ENCODE data around the gene RNF151. TPM values are rescaled to one million over a fixed set of nuclear protein-coding genes. Genes with fewer than 3 reads are reported as not detected.

RNF151 gene
- polyA plus RNA-seq, 1 donor from 2014 or later = not detected

DNA sequence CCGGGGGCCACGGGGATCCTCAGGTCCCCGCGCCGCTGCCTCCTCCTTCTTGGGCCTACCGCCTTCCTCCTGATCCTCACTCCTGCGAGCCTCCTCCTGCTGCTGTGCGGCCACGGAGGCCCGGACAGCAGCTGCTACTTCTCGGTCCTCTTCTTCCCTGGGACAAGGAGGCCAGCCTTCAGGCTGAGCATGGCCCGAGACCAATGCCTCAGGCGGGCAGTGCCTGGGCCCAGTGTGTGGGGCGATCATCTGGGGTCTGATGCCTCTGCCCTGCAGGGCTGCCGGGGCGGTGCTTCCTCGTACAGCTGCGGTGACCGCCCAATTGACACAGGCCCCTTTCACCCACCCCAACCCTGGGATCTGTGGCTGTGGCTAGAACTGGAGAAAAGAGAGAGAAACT is 34.4 kb downstream of the RNF151 start:
- H3K9ac ChIP-seq (ENCODE audit: low read length) = no peak overlapping the region
- H3K4me3 ChIP-seq (ENCODE audit: low read length) = no peak overlapping the region
- no peak overlapping the region for H3K27ac ChIP-seq (ENCODE audit: low read length)
- no peaks in the 10 kb centered on the region for H3K27me3 ChIP-seq (ENCODE audit: insufficient read depth, low read depth, low read length)
- peaks cover 7% of the 10 kb centered on the region for H3K79me2 ChIP-seq (replicated peaks; ENCODE audit: insufficient read depth, low read length)
- no peaks in the 10 kb centered on the region for H3F3A ChIP-seq (ENCODE audit: insufficient read depth, low read length, poor library complexity, severe bottlenecking)
- no peaks in the 10 kb centered on the region for H4K20me1 ChIP-seq (ENCODE audit: insufficient read depth)
- H3K4me2 ChIP-seq (ENCODE audit: low read length) = no peak overlapping the region
- no peak overlapping the region for H2AFZ ChIP-seq (ENCODE audit: low read depth, low read length)
- no peaks in the 10 kb centered on the region for H3K9me2 ChIP-seq (ENCODE audit: insufficient read depth, low read length)
- no peaks in the 10 kb centered on the region for H3K36me3 ChIP-seq (ENCODE audit: insufficient read depth, low read length)
- H3K9me3 ChIP-seq (ENCODE audit: low read length) = no peaks in the 10 kb centered on the region
- TF ChIP-seq, protein P1, sequence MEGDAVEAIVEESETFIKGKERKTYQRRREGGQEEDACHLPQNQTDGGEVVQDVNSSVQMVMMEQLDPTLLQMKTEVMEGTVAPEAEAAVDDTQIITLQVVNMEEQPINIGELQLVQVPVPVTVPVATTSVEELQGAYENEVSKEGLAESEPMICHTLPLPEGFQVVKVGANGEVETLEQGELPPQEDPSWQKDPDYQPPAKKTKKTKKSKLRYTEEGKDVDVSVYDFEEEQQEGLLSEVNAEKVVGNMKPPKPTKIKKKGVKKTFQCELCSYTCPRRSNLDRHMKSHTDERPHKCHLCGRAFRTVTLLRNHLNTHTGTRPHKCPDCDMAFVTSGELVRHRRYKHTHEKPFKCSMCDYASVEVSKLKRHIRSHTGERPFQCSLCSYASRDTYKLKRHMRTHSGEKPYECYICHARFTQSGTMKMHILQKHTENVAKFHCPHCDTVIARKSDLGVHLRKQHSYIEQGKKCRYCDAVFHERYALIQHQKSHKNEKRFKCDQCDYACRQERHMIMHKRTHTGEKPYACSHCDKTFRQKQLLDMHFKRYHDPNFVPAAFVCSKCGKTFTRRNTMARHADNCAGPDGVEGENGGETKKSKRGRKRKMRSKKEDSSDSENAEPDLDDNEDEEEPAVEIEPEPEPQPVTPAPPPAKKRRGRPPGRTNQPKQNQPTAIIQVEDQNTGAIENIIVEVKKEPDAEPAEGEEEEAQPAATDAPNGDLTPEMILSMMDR (IDR thresholded peaks at IDR 0.05; ENCODE audit: poor library complexity, severe bottlenecking) = no peak
- TF ChIP-seq EP300 (conservative IDR thresholded peaks at IDR 0.05; ENCODE audit: poor library complexity, severe bottlenecking) (no peak), POLR2AphosphoS5 (IDR thresholded peaks at IDR 0.05) (no peak), TAF1 (IDR thresholded peaks at IDR 0.05; ENCODE audit: low read depth) (no peak)

DNA sequence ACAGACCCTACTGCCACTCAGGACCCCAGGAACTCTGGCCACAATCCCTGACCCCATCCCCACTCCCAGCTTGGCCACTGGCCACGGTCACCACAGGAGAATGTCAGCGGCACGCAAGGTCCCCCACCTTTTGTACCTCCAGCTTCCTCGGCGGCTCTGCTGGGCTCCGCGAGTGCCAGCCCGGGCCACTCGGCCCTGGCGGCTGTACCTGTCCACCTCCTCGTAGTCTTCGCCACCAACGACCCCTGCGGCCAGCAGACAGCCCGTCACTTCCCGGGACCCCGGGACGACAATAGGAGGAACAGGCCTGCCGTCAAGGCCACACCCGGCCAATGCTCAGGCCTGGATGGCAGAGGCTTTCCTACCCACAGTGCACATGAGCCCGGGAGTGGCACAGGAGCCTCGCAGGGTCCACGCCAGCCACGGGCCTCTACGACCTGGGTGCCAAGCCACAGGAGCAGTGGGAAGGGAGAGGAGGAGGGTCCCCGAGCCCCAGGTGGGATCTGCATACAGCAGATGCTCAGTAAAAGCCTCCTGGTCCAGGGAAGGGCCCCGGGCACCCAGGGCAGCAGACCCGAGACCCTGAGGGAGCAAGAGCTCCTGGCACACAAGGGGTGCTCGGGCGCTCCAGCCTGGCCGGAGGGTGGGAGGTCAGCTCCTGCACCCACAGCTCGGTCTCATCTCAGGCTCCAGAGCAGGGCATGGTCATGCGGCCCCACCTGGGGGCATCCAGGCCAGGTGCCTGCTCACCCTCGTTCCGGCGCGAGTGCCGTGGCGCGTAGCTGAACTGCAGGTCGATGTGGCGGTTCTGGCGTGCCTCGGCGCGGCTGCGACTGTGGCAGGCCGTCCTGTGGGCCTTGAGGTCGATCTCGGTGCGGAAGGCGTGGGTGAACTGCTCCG is 35.0 kb downstream of the RNF151 start:
- TF ChIP-seq, protein P2, sequence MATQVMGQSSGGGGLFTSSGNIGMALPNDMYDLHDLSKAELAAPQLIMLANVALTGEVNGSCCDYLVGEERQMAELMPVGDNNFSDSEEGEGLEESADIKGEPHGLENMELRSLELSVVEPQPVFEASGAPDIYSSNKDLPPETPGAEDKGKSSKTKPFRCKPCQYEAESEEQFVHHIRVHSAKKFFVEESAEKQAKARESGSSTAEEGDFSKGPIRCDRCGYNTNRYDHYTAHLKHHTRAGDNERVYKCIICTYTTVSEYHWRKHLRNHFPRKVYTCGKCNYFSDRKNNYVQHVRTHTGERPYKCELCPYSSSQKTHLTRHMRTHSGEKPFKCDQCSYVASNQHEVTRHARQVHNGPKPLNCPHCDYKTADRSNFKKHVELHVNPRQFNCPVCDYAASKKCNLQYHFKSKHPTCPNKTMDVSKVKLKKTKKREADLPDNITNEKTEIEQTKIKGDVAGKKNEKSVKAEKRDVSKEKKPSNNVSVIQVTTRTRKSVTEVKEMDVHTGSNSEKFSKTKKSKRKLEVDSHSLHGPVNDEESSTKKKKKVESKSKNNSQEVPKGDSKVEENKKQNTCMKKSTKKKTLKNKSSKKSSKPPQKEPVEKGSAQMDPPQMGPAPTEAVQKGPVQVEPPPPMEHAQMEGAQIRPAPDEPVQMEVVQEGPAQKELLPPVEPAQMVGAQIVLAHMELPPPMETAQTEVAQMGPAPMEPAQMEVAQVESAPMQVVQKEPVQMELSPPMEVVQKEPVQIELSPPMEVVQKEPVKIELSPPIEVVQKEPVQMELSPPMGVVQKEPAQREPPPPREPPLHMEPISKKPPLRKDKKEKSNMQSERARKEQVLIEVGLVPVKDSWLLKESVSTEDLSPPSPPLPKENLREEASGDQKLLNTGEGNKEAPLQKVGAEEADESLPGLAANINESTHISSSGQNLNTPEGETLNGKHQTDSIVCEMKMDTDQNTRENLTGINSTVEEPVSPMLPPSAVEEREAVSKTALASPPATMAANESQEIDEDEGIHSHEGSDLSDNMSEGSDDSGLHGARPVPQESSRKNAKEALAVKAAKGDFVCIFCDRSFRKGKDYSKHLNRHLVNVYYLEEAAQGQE (IDR thresholded peaks at IDR 0.05; ENCODE audit: borderline replicate concordance) = no peak
- TF ChIP-seq, protein P1 (IDR thresholded peaks at IDR 0.05; ENCODE audit: poor library complexity, severe bottlenecking) = no peak
- TF ChIP-seq EZH2 (IDR thresholded peaks at IDR 0.05; ENCODE audit: borderline replicate concordance, insufficient read depth, low read length, poor library complexity, severe bottlenecking) (no peak), POLR2AphosphoS5 (IDR thresholded peaks at IDR 0.05) (no peak), MXI1 (conservative IDR thresholded peaks at IDR 0.05; ENCODE audit: poor library complexity, severe bottlenecking) (no peak), SMC3 (conservative IDR thresholded peaks at IDR 0.05; ENCODE audit: poor library complexity) (no peak), EP300 (conservative IDR thresholded peaks at IDR 0.05; ENCODE audit: poor library complexity, severe bottlenecking) (no peak), TAF1 (IDR thresholded peaks at IDR 0.05; ENCODE audit: low read depth) (no peak), RAD21 (conservative IDR thresholded peaks at IDR 0.05) (no peak)
- Histone ChIP-seq H3K4me3 (ENCODE audit: low read length) (no peak overlapping the region), H3K79me2 (replicated peaks; ENCODE audit: insufficient read depth, low read length) (peaks cover 13% of the 10 kb centered on the region), H3K27me3 (ENCODE audit: insufficient read depth, low read depth, low read length) (no peaks in the 10 kb centered on the region), H2AFZ (ENCODE audit: low read depth, low read length) (no peak overlapping the region), H3K9me3 (ENCODE audit: low read length) (no peaks in the 10 kb centered on the region), H3K9me2 (ENCODE audit: insufficient read depth, low read length) (no peaks in the 10 kb centered on the region), H3F3A (ENCODE audit: insufficient read depth, low read length, poor library complexity, severe bottlenecking) (no peaks in the 10 kb centered on the region), H3K9ac (ENCODE audit: low read length) (no peak overlapping the region), H3K27ac (ENCODE audit: low read length) (no peak overlapping the region), H3K4me2 (ENCODE audit: low read length) (no peak overlapping the region), H3K36me3 (ENCODE audit: insufficient read depth, low read length) (no peaks in the 10 kb centered on the region), H4K20me1 (ENCODE audit: insufficient read depth) (no peaks in the 10 kb centered on the region)

Measured in neural cell (in vitro differentiated cells).